OCI-LY1 (cell line): ENCODE measurements around the gene SP6.

Source experiments
- H2AFZ ChIP-seq: fragments of 200-600 bp; sonication (generic), shearing (Covaris generic); 2 replicates; pipeline ENCODE4 v1.6.0; 2014; ENCODE audit warnings: antibody characterized with exemption, mild to moderate bottlenecking, low read length
- H3F3A ChIP-seq: fragments of 200-600 bp; sonication (generic), shearing (Covaris generic); 2 replicates; pipeline ENCODE4 v1.6.0; 2014; ENCODE audit warnings: mild to moderate bottlenecking, antibody characterized with exemption, low read length, moderate library complexity; ENCODE audit not compliant: insufficient read depth
- H3K27ac ChIP-seq: fragments of 200-600 bp; sonication (generic); 2 replicates; pipeline ENCODE4 v1.5.1; 2014; ENCODE audit warnings: low read length, mixed run types, mild to moderate bottlenecking, low read depth; ENCODE audit not compliant: poor library complexity, severe bottlenecking
- H3K27me3 ChIP-seq: fragments of 200-600 bp; sonication (generic); 2 replicates; pipeline ENCODE4 v1.6.0; 2014; ENCODE audit warnings: antibody characterized with exemption, mild to moderate bottlenecking, low read length, moderate library complexity; ENCODE audit not compliant: insufficient read depth
- H3K36me3 ChIP-seq: fragments of 200-600 bp; sonication (generic); 2 replicates; pipeline ENCODE4 v1.6.1; 2014; ENCODE audit warnings: mild to moderate bottlenecking, antibody characterized with exemption, low read length, moderate library complexity, mixed read lengths; ENCODE audit not compliant: insufficient read depth
- H3K4me1 ChIP-seq: fragments of 200-600 bp; sonication (generic); 2 replicates; pipeline ENCODE4 v1.5.1; 2014; ENCODE audit warnings: mild to moderate bottlenecking, low read length, moderate library complexity; ENCODE audit not compliant: insufficient read depth, severe bottlenecking
- H3K4me2 ChIP-seq: fragments of 200-600 bp; sonication (generic), shearing (Covaris generic); 2 replicates; pipeline ENCODE4 v1.6.1; 2014; ENCODE audit warnings: low read length
- H3K4me3 ChIP-seq: fragments of 200-600 bp; sonication (generic); 2 replicates; pipeline ENCODE4 v1.5.1; 2014; ENCODE audit warnings: low read length, low read depth, mild to moderate bottlenecking, mixed read lengths; ENCODE audit not compliant: poor library complexity, severe bottlenecking
- H3K79me2 ChIP-seq: fragments of 200-600 bp; shearing (Covaris generic); 2 replicates; pipeline ENCODE4 v1.6.1; 2016; ENCODE audit warnings: mixed run types, low read length, mixed read lengths; ENCODE audit not compliant: insufficient read depth
- H3K9ac ChIP-seq: fragments of 200-600 bp; sonication (generic), shearing (Covaris generic); 2 replicates; pipeline ENCODE4 v1.6.1; 2014; ENCODE audit warnings: mild to moderate bottlenecking, low read length, mixed read lengths
- H3K9me2 ChIP-seq: fragments of 200-600 bp; sonication (generic), shearing (Covaris generic); 2 replicates; pipeline ENCODE4 v1.6.1; 2014; ENCODE audit warnings: low read depth, mild to moderate bottlenecking, low read length, mixed read lengths
- H3K9me3 ChIP-seq: fragments of 200-600 bp; shearing (Covaris generic); 2 replicates; pipeline ENCODE4 v1.6.1; 2014; ENCODE audit warnings: low read length, mixed read lengths
- H4K20me1 ChIP-seq: fragments of 200-600 bp; sonication (generic), shearing (Covaris generic); 2 replicates; pipeline ENCODE4 v1.6.0; 2016; ENCODE audit warnings: mild to moderate bottlenecking, low read length; ENCODE audit not compliant: insufficient read depth
- CTCF ChIP-seq: fragments of 200-600 bp; sonication (generic), shearing (Covaris generic); IDR thresholded peaks from 2 replicates; pipeline ENCODE4 v1.5.1; 2017; ENCODE audit warnings: mild to moderate bottlenecking, antibody characterized with exemption, low read length, moderate library complexity, mixed read lengths
- EZH2 ChIP-seq: fragments of 200-600 bp; sonication (generic), shearing (Covaris generic); IDR thresholded peaks from 2 replicates; pipeline ENCODE4 v1.8.0; 2017; ENCODE audit warnings: borderline replicate concordance, mixed run types, mild to moderate bottlenecking, antibody characterized with exemption, low read length, moderate library complexity, mixed read lengths

Gene SP6

GRCh38 chr17:47806026-47806912 lies 44.7 kb downstream of the SP6 start:
- H3F3A ChIP-seq = no peaks in the 10 kb centered on the region
- no peaks in the 10 kb centered on the region for H3K79me2 ChIP-seq
- no peak overlapping the region for H3K9ac ChIP-seq
- peaks cover 28% of the 10 kb centered on the region; the same call in 1 of the 2 replicates for H3K36me3 ChIP-seq
- no peaks in the 10 kb centered on the region for H3K9me2 ChIP-seq
- H3K4me2 ChIP-seq = no peak overlapping the region
- no peak overlapping the region for H3K4me3 ChIP-seq
- no peaks in the 10 kb centered on the region for H3K27me3 ChIP-seq
- TF ChIP-seq CTCF (no peak), EZH2 (no peak)
- H4K20me1 ChIP-seq = no peaks in the 10 kb centered on the region
- no peaks in the 10 kb centered on the region for H3K4me1 ChIP-seq
- no peak overlapping the region for H2AFZ ChIP-seq
- no peaks in the 10 kb centered on the region for H3K9me3 ChIP-seq
- H3K27ac ChIP-seq = no peak overlapping the region

GRCh38 chr17:47804461-47804860 lies 46.5 kb downstream of the SP6 start:
- TF ChIP-seq CTCF (no peak), EZH2 (no peak)
- no peaks in the 10 kb centered on the region for H3K79me2 ChIP-seq
- H3K4me2 ChIP-seq = no peak overlapping the region
- no peak overlapping the region for H2AFZ ChIP-seq
- no peak overlapping the region for H3K9ac ChIP-seq
- no peak overlapping the region for H3K27ac ChIP-seq
- H4K20me1 ChIP-seq = no peaks in the 10 kb centered on the region
- no peaks in the 10 kb centered on the region for H3K9me3 ChIP-seq
- no peaks in the 10 kb centered on the region for H3K9me2 ChIP-seq
- no peaks in the 10 kb centered on the region for H3F3A ChIP-seq
- no peak overlapping the region for H3K4me3 ChIP-seq
- no peaks in the 10 kb centered on the region for H3K27me3 ChIP-seq
- H3K4me1 ChIP-seq = no peaks in the 10 kb centered on the region
- H3K36me3 ChIP-seq = peaks cover 23% of the 10 kb centered on the region; the same call in 1 of the 2 replicates

GRCh38 chr17:47803751-47804150 lies 47.2 kb downstream of the SP6 start:
- H3K9me2 ChIP-seq = no peaks in the 10 kb centered on the region
- H3K4me1 ChIP-seq = no peaks in the 10 kb centered on the region
- no peaks in the 10 kb centered on the region for H3K79me2 ChIP-seq
- peaks cover 16% of the 10 kb centered on the region; the same call in 1 of the 2 replicates for H3K36me3 ChIP-seq
- no peaks in the 10 kb centered on the region for H3K27me3 ChIP-seq
- H3K9me3 ChIP-seq = no peaks in the 10 kb centered on the region
- no peak overlapping the region for H3K4me2 ChIP-seq
- no peaks in the 10 kb centered on the region for H3F3A ChIP-seq
- no peak overlapping the region for H3K27ac ChIP-seq
- H4K20me1 ChIP-seq = no peaks in the 10 kb centered on the region
- no peak overlapping the region for H2AFZ ChIP-seq
- TF ChIP-seq EZH2 = no peak
- TF ChIP-seq CTCF = no peak
- H3K9ac ChIP-seq = no peak overlapping the region
- H3K4me3 ChIP-seq = no peak overlapping the region
